Measurements from ENCODE around the gene TEX54.
A peak's percentile ranks its signal among the peaks of the same experiment; 100 is the strongest.
"Not testable (repeated sequence)": the region's sequence is repeated elsewhere in the genome, so short reads cannot be mapped to it uniquely, and the experiment has no call there.

The TEX54 gene

GRCh38 chr11:62832336-62833234 is at the start of gene TEX54:
Gene TEX54 (minus strand): TSS chr11:62832841.
- DNase-seq = no peak

- no peak for DNase-seq
Observed at GRCh38 chr11:62882431-62882749, 49.7 kb upstream of the TEX54 start.

- DNase-seq = peak; percentile 91
Observed at GRCh38 chr11:62881579-62882430, 49.2 kb upstream of the TEX54 start.

- DNase-seq = peak; percentile 84
Observed at GRCh38 chr11:62880803-62881578, 48.4 kb upstream of the TEX54 start, which contains the start of gene SLC3A2. Gene SLC3A2 (plus strand): TSS chr11:62880896. CDS start chr11:62881024, 128 bp downstream.

- DNase-seq = no peak
Observed at GRCh38 chr11:62880231-62880802, 47.7 kb upstream of the TEX54 start.

- DNase-seq = no peak
Observed at GRCh38 chr11:62879235-62879978, 46.8 kb upstream of the TEX54 start.

GRCh38 chr11:62876712-62877111 is 44.1 kb upstream of the TEX54 start:
- no peak for DNase-seq

GRCh38 chr11:62875698-62876478 is 43.2 kb upstream of the TEX54 start:
- no peak for DNase-seq

GRCh38 chr11:62874851-62875250 is 42.2 kb upstream of the TEX54 start:
- DNase-seq = no peak

- DNase-seq = no peak
Observed at GRCh38 chr11:62865635-62866034, 33.0 kb upstream of the TEX54 start.

GRCh38 chr11:62863687-62864335 is 31.2 kb upstream of the TEX54 start:
- DNase-seq = no peak

GRCh38 chr11:62861564-62862192 is 29.0 kb upstream of the TEX54 start:
- not testable (repeated sequence) for DNase-seq

- no peak for DNase-seq
Observed at GRCh38 chr11:62860835-62861563, 28.4 kb upstream of the TEX54 start.

- not testable (repeated sequence) for DNase-seq
Observed at GRCh38 chr11:62859281-62859703, 26.7 kb upstream of the TEX54 start.

- no peak for DNase-seq
Observed at GRCh38 chr11:62858201-62858600, 25.6 kb upstream of the TEX54 start.

- no peak for DNase-seq
Observed at GRCh38 chr11:62857541-62857982, 24.9 kb upstream of the TEX54 start.

GRCh38 chr11:62856333-62856895 is 23.8 kb upstream of the TEX54 start:
- DNase-seq = peak; percentile 19

GRCh38 chr11:62855571-62856332 is 23.1 kb upstream of the TEX54 start:
- peak; percentile 98 for DNase-seq
